Measurements from ENCODE around the gene PEX5L. TPM values are rescaled to one million over a fixed set of nuclear protein-coding genes. Genes with fewer than 3 reads are reported as not detected.

Gene PEX5L
- total RNA-seq, 1 experiment from 2014 or later: not detected

DNA sequence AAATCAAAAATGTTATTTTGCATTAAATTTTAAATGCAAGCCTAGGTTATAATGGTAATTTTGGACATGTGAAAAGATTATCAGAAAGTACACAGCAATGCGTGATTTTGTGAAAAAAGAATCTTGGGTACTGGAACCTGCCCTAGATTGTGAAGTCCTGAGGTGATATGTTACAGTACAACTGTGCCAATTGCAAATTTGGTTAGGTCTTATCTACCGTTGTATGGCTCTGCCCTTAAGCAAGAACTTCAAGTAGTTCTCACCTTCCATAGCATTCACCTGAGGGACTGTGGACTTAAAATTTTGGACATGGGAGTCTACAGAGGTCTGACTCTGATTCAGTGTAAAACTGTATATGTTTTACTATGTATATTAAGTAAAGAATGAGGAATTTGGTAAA is 140.2 kb downstream of the PEX5L start:
- DNase-seq (ENCODE audit: low read depth): no peak

GRCh38 chr3:179895330-179895729 is 141.4 kb downstream of the PEX5L start:
- DNase-seq (ENCODE audit: low read depth): no peak

DNA sequence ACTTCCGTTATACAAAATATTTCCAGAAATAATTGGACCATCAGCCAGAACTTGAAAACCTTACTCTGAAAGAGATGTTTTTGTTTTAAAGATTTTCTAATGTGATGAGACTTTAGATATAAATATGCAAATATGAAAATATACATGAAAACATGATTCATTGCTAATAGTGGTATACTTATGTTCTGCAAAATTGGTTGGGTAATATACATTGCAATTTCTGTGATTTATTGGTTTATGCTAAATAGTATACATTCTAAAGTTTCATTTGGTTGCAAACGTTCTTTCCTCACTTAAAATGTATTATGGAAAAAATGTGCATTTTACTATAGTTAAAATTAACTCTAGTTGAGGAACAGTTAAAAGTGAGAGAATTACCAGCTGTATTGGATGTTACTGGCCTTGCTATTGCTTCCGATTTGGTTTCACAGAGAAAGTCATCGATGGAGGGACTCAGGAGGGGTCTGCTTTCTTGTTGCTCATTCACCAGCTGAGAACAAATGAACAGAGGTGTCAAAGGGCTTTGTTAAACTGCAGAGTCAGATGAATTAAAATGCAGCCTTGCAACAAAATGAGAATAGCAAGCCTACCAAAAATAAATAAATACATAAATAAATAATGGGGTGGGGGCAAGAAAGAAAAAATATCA is 149.3 kb downstream of the PEX5L start:
- DNase-seq (ENCODE audit: low read depth): no peak

DNA sequence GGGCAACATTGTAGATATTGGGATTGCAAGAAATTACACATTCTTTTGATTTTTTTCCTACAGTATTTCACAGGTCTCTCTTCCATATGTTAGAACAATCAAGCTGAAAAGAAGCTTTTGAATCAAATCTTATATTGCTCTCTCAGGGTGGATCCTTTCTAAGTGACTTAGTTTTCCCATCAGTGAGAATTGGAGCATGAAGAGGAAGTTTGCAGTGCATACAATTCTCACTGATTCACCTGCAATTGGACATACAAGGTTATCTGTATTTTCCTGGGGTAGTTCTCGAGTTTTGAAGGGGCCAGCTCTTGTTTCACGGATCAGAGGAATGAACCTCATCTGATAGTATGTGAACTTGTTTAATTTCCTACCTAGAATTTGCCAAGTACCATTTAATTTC is 150.8 kb downstream of the PEX5L start:
- DNase-seq (ENCODE audit: low read depth): no peak

- no peak for DNase-seq (ENCODE audit: low read depth)
Observed at GRCh38 chr3:179884136-179884535, 152.6 kb downstream of the PEX5L start.

- peak; percentile 45 for DNase-seq (ENCODE audit: low read depth)
Observed at GRCh38 chr3:179882292-179882691, 154.4 kb downstream of the PEX5L start.

- no peak for DNase-seq (ENCODE audit: low read depth)
Observed at GRCh38 chr3:179881791-179882190, 154.9 kb downstream of the PEX5L start.

GRCh38 chr3:179880868-179881267 is 155.9 kb downstream of the PEX5L start:
- no peak for DNase-seq (ENCODE audit: low read depth)

GRCh38 chr3:179876440-179876839 is 160.3 kb downstream of the PEX5L start:
- DNase-seq (ENCODE audit: low read depth): no peak

DNA sequence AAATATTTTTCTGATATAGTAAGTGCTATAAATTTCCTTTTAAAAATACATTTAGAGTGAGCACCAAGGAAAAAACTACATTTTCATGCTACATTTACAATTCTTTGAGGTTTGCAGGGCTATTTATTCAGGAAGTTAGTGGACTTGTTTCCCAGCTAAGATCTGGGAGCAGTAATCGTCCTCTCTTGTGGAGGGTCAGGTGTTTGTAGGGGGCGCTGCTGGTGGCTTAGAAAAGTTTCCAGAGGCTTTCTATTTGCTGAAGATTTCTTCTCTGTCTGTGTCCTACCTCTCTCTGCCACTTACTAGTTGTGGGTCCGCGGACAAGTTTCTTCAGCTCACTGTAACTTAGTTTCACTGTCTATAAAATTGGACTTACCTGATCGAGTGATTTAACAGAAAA is 163.9 kb downstream of the PEX5L start:
- no peak for DNase-seq (ENCODE audit: low read depth)

DNA sequence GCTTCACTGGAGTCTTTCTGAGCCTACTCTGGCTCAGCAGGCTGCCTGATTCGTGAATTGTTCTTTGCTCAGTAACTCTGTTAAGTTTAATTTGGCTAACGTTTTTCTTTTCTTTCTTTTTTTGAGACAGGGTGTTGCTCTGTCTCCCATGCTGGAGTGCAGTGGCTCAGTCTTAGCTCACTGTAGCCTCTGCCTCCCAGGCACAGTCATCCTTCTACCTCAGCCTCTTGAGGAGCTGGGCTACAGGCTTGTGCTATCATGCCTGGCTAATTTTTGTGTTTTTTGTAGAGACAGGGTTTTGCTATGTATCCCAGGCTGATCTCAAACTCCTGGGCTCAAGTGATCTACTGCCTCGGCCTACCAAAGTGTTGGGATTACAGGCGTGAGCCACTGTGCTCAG is 165.0 kb downstream of the PEX5L start:
- no peak for DNase-seq (ENCODE audit: low read depth)

GRCh38 chr3:179868715-179869114 is 168.0 kb downstream of the PEX5L start:
- no peak for DNase-seq (ENCODE audit: low read depth)

- DNase-seq (ENCODE audit: low read depth): no peak
Observed at GRCh38 chr3:179867961-179868360, 168.8 kb downstream of the PEX5L start.

- DNase-seq (ENCODE audit: low read depth): no peak
Observed at GRCh38 chr3:179865861-179866505, 170.8 kb downstream of the PEX5L start.

DNA sequence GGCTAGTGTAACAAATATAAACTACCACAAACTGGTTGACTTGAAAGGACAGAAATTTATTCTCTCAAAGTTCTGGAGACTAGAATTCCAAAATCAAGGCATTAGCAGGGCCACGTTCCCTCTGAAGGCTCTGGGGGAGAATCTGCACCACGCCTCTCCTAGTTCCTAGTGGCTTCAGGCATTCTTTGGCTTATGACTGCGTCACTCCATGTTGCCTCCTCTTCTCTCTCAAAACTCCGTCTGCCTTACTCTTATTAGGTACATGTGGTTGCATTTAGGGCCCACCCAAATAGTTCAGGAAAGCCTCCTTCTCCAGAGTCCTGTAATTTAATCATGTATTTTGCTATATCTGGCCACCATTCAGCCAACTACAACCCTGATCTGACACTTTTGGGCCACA is 174.8 kb downstream of the PEX5L start:
- DNase-seq (ENCODE audit: low read depth): no peak

DNA sequence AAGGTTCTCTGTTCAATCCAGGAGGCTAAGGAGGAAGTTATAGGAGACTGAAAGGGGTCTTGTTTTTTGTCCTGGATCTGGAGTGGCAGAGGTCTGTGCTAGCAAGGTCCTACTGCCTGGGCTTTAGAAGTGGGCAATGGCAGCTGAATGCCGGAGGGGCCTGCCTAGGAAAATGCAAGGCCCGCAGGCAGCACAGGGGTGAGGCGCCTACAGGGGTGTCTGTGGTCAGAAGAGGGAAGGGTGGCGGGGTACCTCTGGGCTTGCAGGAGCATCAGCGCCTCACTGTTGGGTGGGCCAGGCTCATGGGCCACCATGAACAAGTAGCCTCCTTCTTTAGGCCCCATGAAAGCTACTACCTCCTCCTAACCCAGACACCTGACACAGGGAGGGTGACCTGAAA is 175.4 kb downstream of the PEX5L start:
- no peak for DNase-seq (ENCODE audit: low read depth)

DNA sequence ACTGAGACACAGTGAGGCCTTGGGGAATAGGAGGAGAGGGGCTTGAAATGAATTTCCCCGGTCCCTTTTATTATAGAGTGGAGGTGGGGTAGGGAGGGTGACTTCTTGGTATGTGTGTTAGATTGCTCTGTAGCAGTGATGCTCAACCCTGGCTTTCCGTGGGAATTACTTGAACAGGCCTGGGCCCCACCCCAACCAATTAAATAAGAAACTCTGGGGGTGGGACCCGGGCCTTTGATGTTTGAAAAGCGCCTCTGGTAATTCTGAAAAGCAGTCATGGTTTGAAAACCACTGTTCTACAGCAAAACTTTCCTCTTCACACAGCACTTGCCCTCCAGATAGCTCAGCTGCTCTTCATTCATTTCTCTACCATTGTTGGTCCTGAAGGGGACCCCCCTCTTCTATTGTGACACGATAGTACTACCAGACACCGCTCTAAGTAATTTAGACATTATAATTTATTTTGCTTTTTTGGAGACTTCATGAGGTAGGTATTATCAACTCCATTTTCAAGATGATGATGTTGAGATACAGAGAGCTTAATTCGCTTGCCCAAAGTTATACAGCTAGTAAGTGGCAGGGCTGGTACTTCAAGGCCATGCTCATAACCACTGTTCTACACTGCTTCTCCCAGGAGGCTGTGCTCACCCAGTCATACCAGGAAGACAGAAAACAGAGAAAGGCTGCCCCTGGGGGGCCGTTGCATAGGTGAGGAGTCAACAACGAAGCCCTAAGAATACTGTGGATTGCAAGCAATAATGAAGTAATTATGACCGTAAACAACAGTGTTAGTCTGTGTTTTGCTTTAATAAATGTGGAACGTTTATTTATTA is 176.2 kb downstream of the PEX5L start:
- no peak for DNase-seq (ENCODE audit: low read depth)

- DNase-seq (ENCODE audit: low read depth): peak; percentile 3
Observed at GRCh38 chr3:179853176-179853575, 183.6 kb downstream of the PEX5L start.

DNA sequence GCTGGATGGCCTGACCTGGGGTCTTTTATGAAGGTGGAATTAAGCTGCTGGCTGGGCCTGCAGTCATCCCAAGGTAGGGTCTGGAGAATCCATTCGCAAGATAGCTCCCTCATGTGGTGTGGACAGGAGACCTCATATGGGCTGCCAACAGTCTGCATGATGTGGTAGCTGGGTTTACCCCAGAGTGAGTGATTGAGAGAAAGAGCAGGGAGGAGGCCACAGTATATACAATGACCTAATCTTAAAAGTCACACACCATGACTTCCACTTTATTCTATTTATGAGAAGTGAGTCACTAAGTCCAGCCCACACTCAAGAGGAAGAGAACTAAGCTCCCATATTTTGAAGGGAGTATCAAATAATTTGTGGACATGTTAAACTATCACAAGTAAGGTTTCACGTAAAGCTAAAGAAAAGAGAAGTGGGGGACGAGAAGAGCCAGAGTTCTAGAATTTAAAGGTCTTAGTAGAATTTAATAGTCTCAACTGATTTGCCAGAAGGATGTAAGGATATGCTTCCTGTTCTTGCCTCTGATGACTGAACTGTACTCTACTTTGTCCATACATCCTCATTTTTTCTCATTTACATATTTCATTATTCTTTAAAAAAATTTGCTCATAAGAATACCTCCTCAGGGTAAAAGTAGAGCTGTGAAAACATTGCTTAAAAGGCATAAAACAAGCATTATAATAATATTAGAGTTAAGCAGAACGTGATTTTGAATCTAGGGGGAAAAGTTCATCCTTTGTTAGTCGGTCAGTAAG is 184.4 kb downstream of the PEX5L start:
- DNase-seq (ENCODE audit: low read depth): peak; percentile 15

GRCh38 chr3:179848711-179849110 is 188.0 kb downstream of the PEX5L start:
- no peak for DNase-seq (ENCODE audit: low read depth)

- DNase-seq (ENCODE audit: low read depth): no peak
Observed at GRCh38 chr3:179842061-179842460, 194.7 kb downstream of the PEX5L start.

GRCh38 chr3:179840985-179841384 is 195.8 kb downstream of the PEX5L start:
- DNase-seq (ENCODE audit: low read depth): peak; percentile 58

All from RPMI7951 (cell line).